HUDEP-2 (cell line): ENCODE measurements around the gene PELI1.

ENCODE experiments used
- DNase-seq, 76 experiments: peaks; one replicate each; lab custom pipeline; 2025; ENCODE audit not compliant: unreplicated experiment in 76 of 76; lab: John Stamatoyannopoulos, UW

PELI1 gene

GRCh38 chr2:64144057-64145013 is at the start of gene PELI1:
TSS of gene PELI1 (minus strand) at chr2:64144420. CDS start at chr2:64108310, 36,110 bp downstream.
- DNase-seq = peak in 75 of 76 experiments; percentile 40 to 94 (median 87)

- DNase-seq = no peak
Measured at GRCh38 chr2:64193491-64193890, 49.3 kb upstream of the PELI1 start.

GRCh38 chr2:64192664-64193105 is 48.5 kb upstream of the PELI1 start:
- no peak for DNase-seq

- DNase-seq = no peak
Measured at GRCh38 chr2:64192125-64192479, 47.9 kb upstream of the PELI1 start.

- DNase-seq = no peak
Measured at GRCh38 chr2:64189586-64189985, 45.4 kb upstream of the PELI1 start.

GRCh38 chr2:64189167-64189566 is 44.9 kb upstream of the PELI1 start:
- DNase-seq = no peak

GRCh38 chr2:64186699-64187605 is 42.7 kb upstream of the PELI1 start:
- no peak for DNase-seq

GRCh38 chr2:64179582-64180321 is 35.5 kb upstream of the PELI1 start:
- no peak for DNase-seq

GRCh38 chr2:64177315-64177714 is 33.1 kb upstream of the PELI1 start:
- no peak for DNase-seq

GRCh38 chr2:64175419-64176197 is 31.4 kb upstream of the PELI1 start:
- no peak for DNase-seq

GRCh38 chr2:64173156-64174135 is 29.2 kb upstream of the PELI1 start:
- DNase-seq = no peak

- no peak for DNase-seq
Measured at GRCh38 chr2:64168756-64169155, 24.5 kb upstream of the PELI1 start.

GRCh38 chr2:64168201-64168600 is 24.0 kb upstream of the PELI1 start:
- no peak for DNase-seq

- DNase-seq = no peak
Measured at GRCh38 chr2:64166637-64167420, 22.6 kb upstream of the PELI1 start.

GRCh38 chr2:64166212-64166611 is 22.0 kb upstream of the PELI1 start:
- DNase-seq = no peak

- DNase-seq = no peak
Measured at GRCh38 chr2:64165706-64166105, 21.5 kb upstream of the PELI1 start.

- no peak for DNase-seq
Measured at GRCh38 chr2:64164629-64165028, 20.4 kb upstream of the PELI1 start.

- DNase-seq = no peak
Measured at GRCh38 chr2:64162516-64162915, 18.3 kb upstream of the PELI1 start.
